CD14-positive monocyte (primary cell): ENCODE measurements around the gene KRT35. TPM values are rescaled to one million over a fixed set of nuclear protein-coding genes. Genes with fewer than 3 reads are reported as not detected.
A peak's percentile ranks its signal among the peaks of the same experiment; 100 is the strongest.

Source experiments
- DNase-seq, 3 donors: peaks; one replicate each; pipeline ENCODE4 v3.0.0-alpha.2; 2011 to 2022
- H2AFZ ChIP-seq: 2 replicates; pipeline ENCODE4 v1.6.0; 2012; ENCODE audit warnings: mild to moderate bottlenecking, low read depth, low read length, inconsistent platforms; ENCODE audit not compliant: insufficient read depth, poor library complexity, severe bottlenecking
- H3K27ac ChIP-seq, 2 donors: 1 replicate in 1 of 2; 2 replicates in 1 of 2; pipeline ENCODE4 v1.5.1; 2012 to 2013; ENCODE audit warnings: low read length in 2 of 2, control low read depth in 1 of 2, inconsistent platforms in 1 of 2, low read depth in 1 of 2, mild to moderate bottlenecking in 1 of 2
- H3K27me3 ChIP-seq, 2 donors: one replicate each; pipeline versions ENCODE4 v1.6.0 to v1.6.1; 2011 to 2013; ENCODE audit warnings: low read length in 2 of 2; ENCODE audit not compliant: control insufficient read depth in 2 of 2, insufficient read depth in 2 of 2
- H3K36me3 ChIP-seq, 2 donors: replicated peaks in 1 of 2; 1 replicate in 1 of 2; 2 replicates in 1 of 2; pipeline versions ENCODE4 v1.5.1 to v1.6.1; 2012 to 2013; ENCODE audit warnings: low read length in 2 of 2, control low read depth in 1 of 2, inconsistent platforms in 1 of 2, mild to moderate bottlenecking in 1 of 2; ENCODE audit not compliant: insufficient read depth in 2 of 2, control insufficient read depth in 1 of 2
- H3K4me1 ChIP-seq, 2 donors: 1 replicate in 1 of 2; 2 replicates in 1 of 2; pipeline versions ENCODE4 v1.5.1 to v1.6.1; 2012 to 2013; ENCODE audit warnings: low read length in 2 of 2, control low read depth in 1 of 2, inconsistent platforms in 1 of 2, mild to moderate bottlenecking in 1 of 2, moderate library complexity in 1 of 2; ENCODE audit not compliant: insufficient read depth in 2 of 2, control insufficient read depth in 1 of 2
- H3K4me2 ChIP-seq: replicated peaks from 2 replicates; pipeline ENCODE3; 2012; ENCODE audit warnings: low read length, moderate library complexity, mild to moderate bottlenecking; ENCODE audit not compliant: poor library complexity, severe bottlenecking; ENCODE audit errors: extremely low read depth
- H3K4me3 ChIP-seq, 3 experiments: fragments of 200-600 bp in 1 of 3; sonication (generic) in 1 of 3; replicated peaks in 1 of 3; 1 replicate in 2 of 3; 2 replicates in 1 of 3; pipeline ENCODE4 v1.5.1; 2011 to 2013; ENCODE audit warnings: low read length in 3 of 3, mild to moderate bottlenecking in 3 of 3, control low read depth in 2 of 3, low read depth in 2 of 3, inconsistent platforms in 1 of 3, moderate library complexity in 1 of 3
- H3K79me2 ChIP-seq: 2 replicates; pipeline ENCODE4 v1.6.0; 2012; ENCODE audit warnings: mild to moderate bottlenecking, control low read depth, inconsistent platforms, low read length, moderate library complexity; ENCODE audit not compliant: insufficient read depth
- H3K9ac ChIP-seq: 2 replicates; pipeline ENCODE4 v1.6.0; 2017; ENCODE audit warnings: low read length, mild to moderate bottlenecking; ENCODE audit not compliant: insufficient read depth, poor library complexity, severe bottlenecking
- H3K9me3 ChIP-seq, 2 donors: replicated peaks in 1 of 2; 1 replicate in 1 of 2; 2 replicates in 1 of 2; pipeline versions ENCODE4 v1.5.1 to v1.6.1; 2012 to 2013; ENCODE audit warnings: low read length in 2 of 2, control low read depth in 1 of 2; ENCODE audit not compliant: control insufficient read depth in 1 of 2, insufficient read depth in 1 of 2
- H4K20me1 ChIP-seq: 2 replicates; pipeline ENCODE4 v1.6.0; 2012; ENCODE audit warnings: mild to moderate bottlenecking, low read length, control low read depth, moderate library complexity; ENCODE audit not compliant: insufficient read depth
- H3K27ac Mint-ChIP-seq, 7 donors: one replicate each; pipeline ENCODE4 v1.8.0; 2020; ENCODE audit warnings: mild to moderate bottlenecking in 7 of 7, mixed read lengths in 7 of 7, moderate library complexity in 6 of 7, inconsistent platforms in 2 of 7
- H3K27me3 Mint-ChIP-seq, 3 donors: one replicate each; pipeline ENCODE4 v1.8.0; 2021 to 2022; ENCODE audit warnings: low read depth in 3 of 3, mild to moderate bottlenecking in 3 of 3, mixed read lengths in 3 of 3, moderate library complexity in 3 of 3, inconsistent platforms in 1 of 3
- H3K36me3 Mint-ChIP-seq, 2 donors: one replicate each; pipeline ENCODE4 v1.8.0; 2020; ENCODE audit warnings: mixed read lengths in 2 of 2, inconsistent platforms in 1 of 2, mild to moderate bottlenecking in 1 of 2
- H3K4me1 Mint-ChIP-seq: one replicate; pipeline ENCODE4 v1.8.0; 2020; ENCODE audit warnings: mild to moderate bottlenecking, mixed read lengths
- H3K4me3 Mint-ChIP-seq, 2 donors: one replicate each; pipeline ENCODE4 v1.8.0; 2020; ENCODE audit warnings: mild to moderate bottlenecking in 2 of 2, mixed read lengths in 2 of 2, moderate library complexity in 1 of 2
- H3K9me3 Mint-ChIP-seq, 7 donors: one replicate each; pipeline ENCODE4 v1.8.0; 2020 to 2022; ENCODE audit warnings: mixed read lengths in 7 of 7, mild to moderate bottlenecking in 6 of 7, moderate library complexity in 6 of 7, inconsistent platforms in 2 of 7
- CTCF ChIP-seq: fragments of 200-600 bp; IDR thresholded peaks from one replicate; pipeline ENCODE4 v1.8.0; 2022; ENCODE audit warnings: antibody characterized with exemption, mild to moderate bottlenecking
- WGBS: methylation state at CpG from one replicate; pipeline ENCODE4 v1.1.5; 2013; ENCODE audit warnings: missing lambda C conversion rate; ENCODE audit not compliant: insufficient coverage; 5-methylcytosine and 5-hydroxymethylcytosine counted together
- intact Hi-C, 2 donors: fragments of 100-400 bp; cut with micrococcal nuclease; formaldehyde crosslinking; loops; one replicate each; pipeline versions ENCODE4 v1.15.0 to v1.15.1; 2023
- polyA plus RNA-seq, 3 donors: library from polyadenylated mRNA; depleted of rRNA in 1 of 3; unstranded in 2 of 3; stranded (reverse) in 1 of 3; fragments of 300-500 nt in 2 of 3; fragments of >200 nt in 1 of 3; fragmentation: Illumina TruSeq in 2 of 3; gene quantifications; 1 replicate in 2 of 3; 2 replicates in 1 of 3; pipeline ENCODE4 v1.2.3, GENCODE V29; 2012 to 2021

KRT35 gene
- polyA plus RNA-seq, 3 donors = not detected

DNA sequence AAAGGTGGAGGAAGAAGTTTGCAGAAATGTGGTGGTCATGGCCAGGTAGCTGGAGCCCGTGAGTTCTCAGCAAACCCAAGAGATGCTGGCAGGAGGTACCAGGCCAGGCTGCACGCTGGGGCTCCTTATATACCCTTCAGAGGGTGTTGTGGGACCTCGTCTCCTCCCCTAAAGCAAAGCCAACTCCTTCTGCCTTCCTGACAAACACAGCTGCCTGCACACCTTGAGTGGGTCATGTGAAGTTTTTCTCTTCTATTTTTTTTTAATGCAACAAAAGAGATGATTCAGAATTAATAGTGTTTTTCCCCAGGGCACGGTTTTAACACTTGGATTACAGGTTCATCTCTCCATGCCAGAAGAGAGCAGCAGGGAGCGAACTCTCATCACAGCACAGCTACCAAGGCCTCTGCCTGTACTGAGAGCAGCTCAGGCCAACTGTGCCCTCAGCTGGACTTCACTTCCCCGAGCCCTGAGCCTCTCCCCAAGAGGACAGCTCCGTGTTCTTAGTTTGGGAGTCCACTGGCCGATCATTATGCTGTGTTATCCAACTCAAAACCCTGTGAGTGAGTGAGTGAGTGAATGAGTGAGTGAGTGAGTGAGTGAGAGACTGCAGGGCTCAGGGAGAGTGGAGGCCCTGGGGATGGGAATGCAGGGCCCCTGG is 38.0 kb upstream of the KRT35 start, which contains the start of gene KRT15:
Gene KRT15 (minus strand): TSS at position 102 of the 661 bp plus-strand sequence. CDS start 63 bp downstream, at position 39.
- no peaks in the 10 kb centered on the region for H3K27me3 ChIP-seq

GRCh38 chr17:41518031-41518430 is 37.1 kb upstream of the KRT35 start:
- no peak overlapping the region for H3K9ac ChIP-seq
- peaks cover 17 to 20% of the 10 kb centered on the region in 2 donors for H3K4me1 ChIP-seq
- H3K4me3 ChIP-seq = no peak overlapping the region
- Mint-ChIP-seq H3K36me3 (no peaks in the 10 kb centered on the region), H3K9me3 (no peaks in the 10 kb centered on the region), H3K27me3 (peaks cover 4 to 8% (median 8%) of the 10 kb centered on the region in 3 donors), H3K4me1 (peaks cover 14% of the 10 kb centered on the region), H3K27ac (no peak overlapping the region), H3K4me3 (no peak overlapping the region)
- H3K36me3 ChIP-seq = no peaks in the 10 kb centered on the region
- WGBS = 100% methylated on average over 2 of the region's 3 CpGs
- TF ChIP-seq CTCF = no peak
- intact Hi-C loops = no loop called here
- no peak overlapping the region for H2AFZ ChIP-seq
- no peaks in the 10 kb centered on the region for H3K27me3 ChIP-seq
- H3K27ac ChIP-seq = no peak overlapping the region
- no peaks in the 10 kb centered on the region for H3K9me3 ChIP-seq
- no peak for DNase-seq
- no peaks in the 10 kb centered on the region for H4K20me1 ChIP-seq
- H3K79me2 ChIP-seq = no peaks in the 10 kb centered on the region
- no peak overlapping the region for H3K4me2 ChIP-seq

More for the DNA sequence above, 38.0 kb upstream of the KRT35 start, which contains the start of gene KRT15:
- Mint-ChIP-seq H3K36me3 (no peaks in the 10 kb centered on the region), H3K27ac (peak within 1 kb of the TSS in 1 of 7 donors; percentile 74), H3K27me3 (peaks cover 6 to 11% (median 6%) of the 10 kb centered on the region in 3 donors), H3K4me3 (no peak within 1 kb of the TSS), H3K9me3 (no peaks in the 10 kb centered on the region), H3K4me1 (peaks cover 9% of the 10 kb centered on the region)
- no peaks in the 10 kb centered on the region for H3K79me2 ChIP-seq
- no peak within 1 kb of the TSS for H3K4me3 ChIP-seq
- H4K20me1 ChIP-seq = no peaks in the 10 kb centered on the region
- no peak within 1 kb of the TSS for H3K4me2 ChIP-seq
- DNase-seq = no peak
- no peaks in the 10 kb centered on the region for H3K9me3 ChIP-seq
- 86% methylated on average over 7 of the region's 8 CpGs for WGBS
- H3K36me3 ChIP-seq = no peaks in the 10 kb centered on the region
- intact Hi-C loops = no loop called here
- H3K27ac ChIP-seq = no peak within 1 kb of the TSS
- H2AFZ ChIP-seq = no peak within 1 kb of the TSS
- H3K4me1 ChIP-seq = peaks cover 9 to 11% of the 10 kb centered on the region in 2 donors
- no peak for TF ChIP-seq CTCF
- no peak within 1 kb of the TSS for H3K9ac ChIP-seq
